MM.1S (cell line): ENCODE measurements around the gene ZNF324.
"Not testable (repeated sequence)": the region's sequence is repeated elsewhere in the genome, so short reads cannot be mapped to it uniquely, and the experiment has no call there.

Experiments
- DNase-seq: peaks from one replicate; pipeline ENCODE4 v3.0.0-alpha.2; 2015
- H2AFZ ChIP-seq: fragments of 300-600 bp; sonication (generic); 2 replicates; pipeline ENCODE4 v1.6.0; 2016; ENCODE audit warnings: antibody characterized with exemption, low read length
- H3F3A ChIP-seq: fragments of 300-600 bp; sonication (generic); 2 replicates; pipeline ENCODE4 v1.6.1; 2016; ENCODE audit warnings: mild to moderate bottlenecking, antibody characterized with exemption, low read length, moderate library complexity, mixed read lengths; ENCODE audit not compliant: insufficient read depth
- H3K27ac ChIP-seq: fragments of 300-600 bp; sonication (generic); 2 replicates; pipeline ENCODE4 v1.5.1; 2016; ENCODE audit warnings: mild to moderate bottlenecking, low read length
- H3K27me3 ChIP-seq: fragments of 300-600 bp; sonication (generic); replicated peaks from 2 replicates; pipeline ENCODE4 v1.6.0; 2016; ENCODE audit warnings: low read length; ENCODE audit not compliant: insufficient read depth
- H3K36me3 ChIP-seq: fragments of 300-600 bp; sonication (generic); replicated peaks from 2 replicates; pipeline ENCODE4 v1.6.1; 2016; ENCODE audit warnings: mild to moderate bottlenecking, low read length, mixed read lengths; ENCODE audit not compliant: insufficient read depth
- H3K4me1 ChIP-seq: fragments of 300-600 bp; sonication (generic); 2 replicates; pipeline ENCODE4 v1.6.1; 2016; ENCODE audit warnings: low read length, mixed read lengths
- H3K4me2 ChIP-seq: fragments of 300-600 bp; sonication (generic); 2 replicates; pipeline ENCODE4 v1.6.0; 2016; ENCODE audit warnings: low read depth, low read length
- H3K4me3 ChIP-seq: fragments of 300-600 bp; sonication (generic); 2 replicates; pipeline ENCODE4 v1.5.1; 2016; ENCODE audit warnings: low read length, mixed read lengths
- H3K79me2 ChIP-seq: fragments of 300-600 bp; sonication (generic); 2 replicates; pipeline ENCODE4 v1.6.1; 2016; ENCODE audit warnings: mixed run types, low read length, mixed read lengths
- H3K9ac ChIP-seq: fragments of 300-600 bp; sonication (generic); 2 replicates; pipeline ENCODE4 v1.6.1; 2016; ENCODE audit warnings: low read length, mixed read lengths
- H3K9me2 ChIP-seq: fragments of 300-600 bp; sonication (generic); replicated peaks from 2 replicates; pipeline ENCODE4 v1.6.1; 2016; ENCODE audit warnings: mild to moderate bottlenecking, low read length, mixed read lengths; ENCODE audit not compliant: insufficient read depth
- H3K9me3 ChIP-seq: fragments of 300-600 bp; sonication (generic); replicated peaks from 2 replicates; pipeline ENCODE4 v1.6.1; 2016; ENCODE audit warnings: mild to moderate bottlenecking, low read length, mixed read lengths; ENCODE audit not compliant: insufficient read depth
- H4K20me1 ChIP-seq: fragments of 300-600 bp; sonication (generic); 2 replicates; pipeline ENCODE4 v1.6.1; 2016; ENCODE audit warnings: mild to moderate bottlenecking, low read length, moderate library complexity, mixed read lengths; ENCODE audit not compliant: insufficient read depth
- EZH2 ChIP-seq: fragments of 300-600 bp; sonication (generic); optimal IDR thresholded peaks from 2 replicates; pipeline ENCODE3; 2017; ENCODE audit warnings: low read depth, mild to moderate bottlenecking, antibody characterized with exemption, low read length, mixed read lengths
- EZH2phosphoT487 ChIP-seq: fragments of 300-600 bp; sonication (generic); IDR thresholded peaks from 2 replicates; pipeline ENCODE4 v1.6.1; 2018; ENCODE audit warnings: antibody characterized with exemption, low read length
- TF ChIP-seq, protein P1 (sequence below): fragments of 300-600 bp; sonication (generic); IDR thresholded peaks from 2 replicates; pipeline ENCODE4 v1.5.1; 2016; ENCODE audit warnings: antibody characterized with exemption, low read length, mixed read lengths

ZNF324 gene

DNA sequence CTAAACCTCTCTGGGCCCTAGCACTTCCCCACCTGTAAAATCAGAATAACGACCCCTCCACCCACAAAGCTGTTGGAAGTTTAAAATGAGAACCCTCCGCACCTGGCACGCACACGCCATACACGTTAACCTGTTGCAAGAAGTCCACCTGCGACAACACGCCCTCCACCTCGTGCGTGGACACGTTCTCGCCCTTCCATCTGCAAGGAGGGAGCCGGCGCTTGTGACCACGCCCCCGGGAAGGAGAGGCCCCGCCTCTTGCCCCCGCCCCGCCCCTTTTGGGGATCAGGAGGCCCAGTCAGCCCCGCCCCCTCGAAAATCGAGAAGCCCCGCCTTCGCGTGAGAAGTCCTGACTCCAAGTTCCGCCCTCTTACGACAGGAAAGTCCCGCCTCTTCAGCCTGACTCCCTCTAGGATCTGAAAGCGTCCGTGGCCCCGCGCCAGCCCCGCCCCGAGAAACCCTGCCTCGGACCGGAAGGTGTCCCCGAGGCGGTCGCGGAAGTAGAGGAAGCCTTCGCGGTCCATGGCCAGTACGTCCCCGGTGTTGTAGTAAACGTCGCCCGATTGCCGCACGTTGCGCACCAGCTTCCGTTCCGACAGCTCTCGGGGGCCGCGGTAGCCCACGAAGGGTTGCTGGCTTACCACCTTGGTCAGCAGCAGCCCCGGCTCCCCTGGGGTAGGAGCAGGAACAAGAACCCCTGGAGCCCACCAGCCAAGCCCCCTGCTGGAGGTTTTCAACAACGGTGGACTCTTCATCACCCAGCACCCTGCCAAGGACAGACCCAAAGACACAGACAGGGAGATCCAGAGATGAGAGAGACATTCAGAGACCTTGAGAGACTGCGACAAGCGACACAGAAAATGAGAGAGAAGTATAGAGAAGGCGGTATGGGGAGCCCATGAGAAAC lies 32.4 kb downstream of the ZNF324 start:
- H3K4me3 ChIP-seq, result peak overlapping the region; percentile 40; the same call in 1 of the 2 replicates
- H3K9me2 ChIP-seq, result no peaks in the 10 kb centered on the region
- peak; percentile 58 for DNase-seq
- H3K9me3 ChIP-seq, result no peaks in the 10 kb centered on the region; the same call in 1 of the 2 replicates
- peak overlapping the region; percentile 78; the same call in 1 of the 2 replicates for H2AFZ ChIP-seq
- H3K9ac ChIP-seq, result no peak overlapping the region
- H3K4me2 ChIP-seq, result peak overlapping the region; percentile 55; the same call in 1 of the 2 replicates
- no peaks in the 10 kb centered on the region for H3F3A ChIP-seq
- no peaks in the 10 kb centered on the region for H3K36me3 ChIP-seq
- TF ChIP-seq, protein P1, sequence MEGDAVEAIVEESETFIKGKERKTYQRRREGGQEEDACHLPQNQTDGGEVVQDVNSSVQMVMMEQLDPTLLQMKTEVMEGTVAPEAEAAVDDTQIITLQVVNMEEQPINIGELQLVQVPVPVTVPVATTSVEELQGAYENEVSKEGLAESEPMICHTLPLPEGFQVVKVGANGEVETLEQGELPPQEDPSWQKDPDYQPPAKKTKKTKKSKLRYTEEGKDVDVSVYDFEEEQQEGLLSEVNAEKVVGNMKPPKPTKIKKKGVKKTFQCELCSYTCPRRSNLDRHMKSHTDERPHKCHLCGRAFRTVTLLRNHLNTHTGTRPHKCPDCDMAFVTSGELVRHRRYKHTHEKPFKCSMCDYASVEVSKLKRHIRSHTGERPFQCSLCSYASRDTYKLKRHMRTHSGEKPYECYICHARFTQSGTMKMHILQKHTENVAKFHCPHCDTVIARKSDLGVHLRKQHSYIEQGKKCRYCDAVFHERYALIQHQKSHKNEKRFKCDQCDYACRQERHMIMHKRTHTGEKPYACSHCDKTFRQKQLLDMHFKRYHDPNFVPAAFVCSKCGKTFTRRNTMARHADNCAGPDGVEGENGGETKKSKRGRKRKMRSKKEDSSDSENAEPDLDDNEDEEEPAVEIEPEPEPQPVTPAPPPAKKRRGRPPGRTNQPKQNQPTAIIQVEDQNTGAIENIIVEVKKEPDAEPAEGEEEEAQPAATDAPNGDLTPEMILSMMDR, result no peak
- TF ChIP-seq EZH2phosphoT487 (no peak), EZH2 (no peak)
- H4K20me1 ChIP-seq, result no peaks in the 10 kb centered on the region
- H3K4me1 ChIP-seq, result no peaks in the 10 kb centered on the region
- H3K27ac ChIP-seq, result no peak overlapping the region
- H3K79me2 ChIP-seq, result no peaks in the 10 kb centered on the region
- no peaks in the 10 kb centered on the region; the same call in 1 of the 2 replicates for H3K27me3 ChIP-seq

DNA sequence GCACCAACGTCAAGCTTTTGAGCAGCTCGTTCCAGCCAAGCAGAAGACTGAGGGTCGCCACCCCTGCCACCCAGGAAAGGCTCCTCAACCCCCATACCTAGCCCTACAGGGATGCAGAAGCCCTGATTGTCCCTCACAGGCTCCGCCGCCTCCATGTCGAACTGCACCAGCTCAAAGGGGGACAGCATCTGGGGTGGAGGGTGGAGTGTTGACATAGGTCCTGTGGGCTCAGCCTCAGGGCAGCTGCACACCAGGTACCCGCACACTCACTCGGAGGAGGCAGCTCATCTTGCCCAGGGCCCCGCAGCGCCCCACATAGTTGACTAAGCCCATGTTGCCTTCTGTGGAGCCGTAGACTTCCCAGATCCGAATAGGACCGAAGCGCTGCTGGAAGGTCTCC lies 33.4 kb downstream of the ZNF324 start:
- Histone ChIP-seq H3K4me2 (no peak overlapping the region), H3K79me2 (no peaks in the 10 kb centered on the region), H3K9ac (no peak overlapping the region), H3K9me2 (no peaks in the 10 kb centered on the region), H3K4me3 (no peak overlapping the region), H2AFZ (no peak overlapping the region), H3K27me3 (no peaks in the 10 kb centered on the region), H3K4me1 (no peaks in the 10 kb centered on the region), H3K36me3 (no peaks in the 10 kb centered on the region), H3F3A (no peaks in the 10 kb centered on the region), H4K20me1 (no peaks in the 10 kb centered on the region), H3K9me3 (no peaks in the 10 kb centered on the region; the same call in 1 of the 2 replicates), H3K27ac (no peak overlapping the region)
- DNase-seq, result no peak
- TF ChIP-seq EZH2phosphoT487 (no peak), EZH2 (no peak)
- TF ChIP-seq, protein P1, result no peak

DNA sequence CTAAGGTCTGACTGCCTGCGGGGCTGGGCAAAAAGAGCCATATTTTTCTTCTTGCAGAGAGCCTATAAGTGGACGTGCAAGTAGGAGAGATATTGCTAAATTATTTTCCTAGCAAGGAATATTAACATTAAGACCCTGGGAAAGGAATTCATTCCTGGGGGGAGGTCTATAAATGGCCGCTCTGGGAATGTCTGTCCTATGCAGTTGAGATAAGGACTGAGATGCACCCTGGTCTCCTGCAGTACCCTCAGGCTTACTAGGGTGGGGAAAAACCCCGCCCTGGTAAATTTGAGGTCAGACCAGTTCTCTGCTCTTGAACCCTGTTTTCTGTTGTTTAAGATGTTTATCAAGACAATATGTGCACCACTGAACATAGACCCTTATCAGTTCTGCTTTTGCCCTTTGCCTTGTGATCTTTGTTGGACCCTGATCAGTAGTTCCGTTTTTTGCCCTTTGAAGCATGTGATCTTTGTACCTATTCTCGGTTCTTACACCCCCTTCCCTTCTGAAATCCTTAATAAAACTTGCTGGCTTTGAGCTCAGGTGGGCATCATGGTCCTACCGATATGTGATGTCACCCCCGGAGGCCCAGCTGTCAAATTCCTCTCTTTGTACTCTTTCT lies 40.8 kb downstream of the ZNF324 start:
- H3K9me2 ChIP-seq, H3K9ac ChIP-seq, H3K27ac ChIP-seq, H3K4me3 ChIP-seq, H2AFZ ChIP-seq, H3K4me1 ChIP-seq, H3K4me2 ChIP-seq, H3K36me3 ChIP-seq, H4K20me1 ChIP-seq, H3K9me3 ChIP-seq, DNase-seq, H3F3A ChIP-seq, H3K79me2 ChIP-seq, H3K27me3 ChIP-seq: not testable (repeated sequence)

DNA sequence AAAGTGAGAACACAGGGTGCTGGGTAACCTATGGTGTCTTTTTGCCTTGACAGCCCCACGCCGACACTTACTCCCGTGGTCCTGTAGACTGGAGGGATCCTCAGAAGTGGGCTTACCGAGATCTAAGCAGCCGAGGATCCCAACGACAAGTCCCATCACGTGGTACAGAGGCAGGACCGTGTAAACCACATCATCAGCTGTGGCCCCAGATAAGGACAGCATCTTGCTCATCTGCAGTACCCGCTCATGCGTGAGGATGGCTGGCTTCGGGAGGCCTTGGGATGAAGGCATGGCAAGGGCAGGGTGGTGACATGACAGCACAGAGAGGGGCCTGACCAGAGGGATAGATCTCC lies 42.8 kb downstream of the ZNF324 start:
- H3K36me3 ChIP-seq, result no peaks in the 10 kb centered on the region
- H3K4me1 ChIP-seq, result no peaks in the 10 kb centered on the region
- no peak overlapping the region for H2AFZ ChIP-seq
- H4K20me1 ChIP-seq, result no peaks in the 10 kb centered on the region
- no peaks in the 10 kb centered on the region for H3K9me3 ChIP-seq
- TF ChIP-seq EZH2, result no peak
- TF ChIP-seq, protein P1, result no peak
- TF ChIP-seq EZH2phosphoT487, result no peak
- no peaks in the 10 kb centered on the region for H3K9me2 ChIP-seq
- no peaks in the 10 kb centered on the region for H3K27me3 ChIP-seq
- H3K27ac ChIP-seq, result no peak overlapping the region
- H3K4me2 ChIP-seq, result no peak overlapping the region
- no peak overlapping the region for H3K4me3 ChIP-seq
- DNase-seq, result no peak
- H3K79me2 ChIP-seq, result no peaks in the 10 kb centered on the region
- H3K9ac ChIP-seq, result no peak overlapping the region
- no peaks in the 10 kb centered on the region for H3F3A ChIP-seq
